IPS-15b (cell line): ENCODE measurements around the gene KL.

Experiments used
- H3K27me3 ChIP-seq: one replicate; pipeline ENCODE4 v1.6.1; 2013; ENCODE audit warnings: low read length; ENCODE audit not compliant: control insufficient read depth, insufficient read depth
- H3K36me3 ChIP-seq: one replicate; pipeline ENCODE4 v1.6.1; 2013; ENCODE audit warnings: low read length; ENCODE audit not compliant: control insufficient read depth, insufficient read depth
- H3K4me1 ChIP-seq: one replicate; pipeline ENCODE4 v1.6.1; 2013; ENCODE audit warnings: mild to moderate bottlenecking, low read length; ENCODE audit not compliant: control insufficient read depth, insufficient read depth
- H3K4me3 ChIP-seq: one replicate; pipeline ENCODE4 v1.5.1; 2013; ENCODE audit warnings: low read depth, low read length
- H3K9ac ChIP-seq: one replicate; pipeline ENCODE4 v1.6.1; 2013; ENCODE audit warnings: low read depth, mild to moderate bottlenecking, low read length
- H3K9me3 ChIP-seq: one replicate; pipeline ENCODE4 v1.6.1; 2013; ENCODE audit warnings: mild to moderate bottlenecking, low read length; ENCODE audit not compliant: control insufficient read depth, insufficient read depth

KL gene

DNA sequence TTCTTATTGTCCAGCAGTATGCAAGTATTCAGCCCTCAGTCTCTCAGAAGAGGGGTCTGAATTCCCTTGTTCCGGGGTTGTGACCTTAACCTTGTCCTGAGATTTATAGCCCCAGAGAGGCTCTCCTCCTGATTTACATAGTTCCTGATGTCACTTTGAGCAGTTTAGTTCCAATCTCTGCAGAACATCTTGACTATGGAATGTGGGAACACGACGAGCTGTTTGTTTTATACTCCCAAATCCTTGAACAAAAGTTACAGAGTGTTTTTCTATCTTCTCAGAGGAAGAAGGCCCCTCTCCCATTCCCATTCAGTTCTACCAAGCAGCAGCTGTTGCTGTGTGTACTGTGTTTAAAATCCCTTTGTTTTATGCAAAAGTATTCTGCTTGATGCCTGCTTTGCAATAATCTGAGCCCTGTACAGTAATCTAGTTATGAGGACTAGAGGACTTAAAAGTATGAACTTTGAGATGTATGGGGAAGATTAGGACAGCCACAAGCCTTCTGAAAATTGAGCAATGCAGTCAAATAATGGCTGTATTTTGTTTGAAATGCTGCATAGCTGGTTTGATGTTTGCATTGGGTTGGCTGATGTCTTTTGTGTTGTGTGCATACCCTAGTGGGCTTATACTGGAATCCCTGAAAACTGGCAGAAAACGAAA is 74.7 kb downstream of the KL start:
- Histone ChIP-seq H3K9ac (no peak overlapping the region), H3K9me3 (no peaks in the 10 kb centered on the region), H3K27me3 (no peaks in the 10 kb centered on the region), H3K4me3 (no peak overlapping the region), H3K4me1 (peaks cover 9% of the 10 kb centered on the region), H3K36me3 (no peaks in the 10 kb centered on the region)

DNA sequence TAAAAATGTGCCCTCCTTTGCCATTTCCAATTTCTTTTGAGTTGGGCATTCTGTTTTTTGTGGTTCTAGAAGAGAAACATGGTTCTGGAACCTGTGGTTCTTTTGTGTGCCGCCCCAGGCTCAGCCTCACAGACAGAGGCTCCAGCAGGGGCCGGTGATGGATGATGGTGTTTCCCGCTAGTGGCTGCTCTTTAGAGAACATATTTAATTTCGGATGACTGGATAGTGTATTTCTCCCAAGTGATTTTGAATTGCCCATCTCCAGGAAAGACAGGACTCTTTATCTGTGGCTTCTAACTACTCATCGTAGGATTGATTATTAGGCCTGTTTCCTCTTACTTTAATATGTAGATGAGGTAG is 75.2 kb downstream of the KL start:
- Histone ChIP-seq H3K4me1 (peaks cover 9% of the 10 kb centered on the region), H3K36me3 (no peaks in the 10 kb centered on the region), H3K9me3 (no peaks in the 10 kb centered on the region), H3K27me3 (no peaks in the 10 kb centered on the region), H3K9ac (no peak overlapping the region), H3K4me3 (no peak overlapping the region)

DNA sequence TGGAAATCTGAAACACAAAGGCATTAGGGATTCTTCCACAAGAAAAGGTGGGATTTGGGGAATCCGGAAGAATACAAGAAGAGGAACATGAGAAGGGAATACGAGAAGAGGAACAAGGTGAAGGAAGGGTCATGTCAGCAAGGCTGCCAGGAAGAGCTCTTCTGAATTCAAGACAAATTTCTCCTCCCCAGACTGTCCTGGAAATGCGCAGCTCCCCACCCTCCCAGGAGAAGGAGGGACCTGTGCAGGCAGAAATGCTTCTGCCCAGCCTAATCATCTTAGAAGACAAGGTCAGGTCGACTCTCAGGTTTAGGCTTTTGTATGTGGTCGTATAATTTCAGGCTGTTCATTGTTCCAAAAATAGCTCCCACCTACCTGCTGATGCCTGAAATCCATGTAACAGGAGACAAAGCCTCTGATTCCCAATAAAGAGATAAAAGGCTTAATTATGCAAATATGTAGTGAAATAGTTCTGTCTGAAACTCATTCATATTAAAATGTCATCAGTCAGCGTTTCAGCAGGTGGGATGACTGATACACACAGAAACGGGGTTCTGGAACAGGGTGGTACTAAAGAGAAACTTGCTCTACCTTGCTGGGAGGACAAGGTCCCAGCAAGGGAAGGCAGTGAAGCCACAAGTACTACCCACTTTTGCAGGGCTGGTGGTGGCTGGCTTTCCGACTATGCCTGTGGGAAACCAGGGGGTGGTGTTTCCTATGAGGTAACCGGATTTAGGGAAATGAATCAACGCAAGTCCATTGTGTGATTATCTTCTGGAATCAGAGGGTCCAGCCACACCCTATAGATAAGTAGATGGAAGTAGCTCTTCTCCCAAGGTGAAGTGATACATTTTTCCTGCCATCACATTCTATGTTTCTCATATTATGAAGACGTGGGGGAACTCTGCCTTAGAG is 76.1 kb downstream of the KL start:
- H3K4me1 ChIP-seq = peaks cover 9% of the 10 kb centered on the region
- no peak overlapping the region for H3K4me3 ChIP-seq
- no peaks in the 10 kb centered on the region for H3K9me3 ChIP-seq
- no peaks in the 10 kb centered on the region for H3K36me3 ChIP-seq
- H3K9ac ChIP-seq = no peak overlapping the region
- no peaks in the 10 kb centered on the region for H3K27me3 ChIP-seq

DNA sequence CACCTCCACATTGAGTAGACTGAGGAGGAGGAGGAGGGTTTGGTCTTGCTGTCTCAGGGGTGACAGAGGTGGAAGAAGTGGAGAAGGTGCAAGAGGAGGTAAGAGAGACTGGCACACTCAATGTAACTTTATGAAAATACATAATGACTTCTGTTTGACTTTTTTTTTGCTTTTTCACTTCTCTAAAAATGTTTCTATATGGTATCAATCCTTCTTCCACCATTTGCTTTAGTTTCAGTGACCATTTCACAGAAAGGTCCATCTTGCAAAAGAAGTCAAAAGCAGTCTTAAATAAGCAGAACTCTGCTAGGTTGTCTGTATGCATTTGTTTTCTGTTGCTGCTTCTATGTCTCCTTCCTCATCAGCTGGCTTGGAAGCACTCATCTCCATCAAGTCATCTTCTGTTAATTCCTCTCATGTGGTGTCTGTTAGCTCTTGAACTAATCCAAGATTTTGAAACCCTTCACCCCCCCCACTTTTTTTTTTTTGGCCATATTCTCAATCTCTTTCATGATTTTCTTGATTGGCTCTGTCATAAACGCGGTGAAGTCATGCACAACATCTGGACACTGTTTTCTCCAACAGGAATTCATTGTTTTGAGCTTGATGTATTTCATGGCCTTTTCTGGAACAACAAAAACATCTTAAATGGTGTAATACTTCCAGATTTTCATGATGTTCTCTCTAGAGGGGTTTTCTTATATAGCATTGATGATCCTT is 80.8 kb downstream of the KL start:
- H3K9ac ChIP-seq = no peak overlapping the region
- no peaks in the 10 kb centered on the region for H3K27me3 ChIP-seq
- no peak overlapping the region for H3K4me3 ChIP-seq
- H3K9me3 ChIP-seq = no peaks in the 10 kb centered on the region
- no peaks in the 10 kb centered on the region for H3K36me3 ChIP-seq
- H3K4me1 ChIP-seq = peaks cover 7% of the 10 kb centered on the region

DNA sequence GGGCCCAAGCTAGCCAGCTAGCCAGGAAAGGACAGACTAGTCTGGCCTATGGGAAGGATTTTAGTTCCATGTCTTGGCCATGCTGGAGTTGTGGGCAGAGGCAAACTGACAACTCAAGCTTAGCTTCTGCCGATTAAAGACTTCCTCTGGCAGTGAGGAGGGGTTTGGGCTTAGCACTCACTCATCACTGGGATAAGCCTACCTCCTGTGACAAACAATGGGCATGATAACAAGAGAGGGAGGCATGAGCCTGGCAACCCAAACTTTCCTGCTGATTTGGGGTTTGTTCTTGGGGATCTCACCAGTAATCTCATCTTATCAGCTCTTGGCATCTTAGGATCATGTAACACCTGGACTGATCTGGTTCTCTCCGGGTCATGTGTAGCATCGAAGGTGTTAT is 83.6 kb downstream of the KL start:
- Histone ChIP-seq H3K9me3 (no peaks in the 10 kb centered on the region), H3K9ac (no peak overlapping the region), H3K36me3 (no peaks in the 10 kb centered on the region), H3K4me1 (no peaks in the 10 kb centered on the region), H3K4me3 (no peak overlapping the region), H3K27me3 (no peaks in the 10 kb centered on the region)

DNA sequence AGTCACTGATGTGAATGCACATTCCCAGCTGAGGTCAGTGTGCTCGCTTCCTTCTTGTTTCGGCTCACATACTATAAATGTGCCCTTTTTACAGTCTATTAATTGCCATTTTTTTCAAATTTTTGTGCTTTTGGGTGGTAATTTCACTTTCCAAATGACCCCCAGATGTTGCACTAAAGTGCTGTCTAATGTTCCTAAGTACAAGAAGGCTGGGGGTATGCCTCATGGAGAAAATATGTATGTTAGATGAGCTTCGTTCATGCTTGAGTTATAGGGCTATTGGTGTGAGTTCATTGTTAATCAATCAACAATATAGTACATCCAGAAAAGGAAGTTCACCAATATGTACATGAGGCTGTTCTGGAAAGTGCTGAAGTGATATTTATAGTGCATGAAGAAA is 84.7 kb downstream of the KL start:
- Histone ChIP-seq H3K36me3 (no peaks in the 10 kb centered on the region), H3K9me3 (no peaks in the 10 kb centered on the region), H3K9ac (no peak overlapping the region), H3K4me1 (no peaks in the 10 kb centered on the region), H3K4me3 (no peak overlapping the region), H3K27me3 (no peaks in the 10 kb centered on the region)

DNA sequence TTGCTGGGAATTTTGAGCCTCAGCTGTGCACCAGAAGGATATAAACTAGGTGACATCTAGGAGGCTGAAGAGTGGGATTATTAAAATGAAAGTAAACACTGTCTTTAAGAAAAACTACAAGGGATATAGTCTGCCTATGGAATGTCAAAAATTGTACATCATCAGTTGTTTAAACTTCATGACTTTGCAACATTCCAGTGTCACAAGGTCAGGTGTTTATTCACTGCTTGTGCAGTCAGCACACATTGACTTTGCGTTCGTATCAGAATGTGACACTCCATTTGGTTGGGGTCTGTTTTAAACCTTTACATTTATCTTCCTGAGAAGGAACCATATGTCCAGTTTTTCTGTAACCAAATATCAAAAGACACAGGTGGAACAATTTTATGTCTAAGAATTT is 85.6 kb downstream of the KL start:
- Histone ChIP-seq H3K9ac (no peak overlapping the region), H3K9me3 (no peaks in the 10 kb centered on the region), H3K36me3 (no peaks in the 10 kb centered on the region), H3K4me1 (no peaks in the 10 kb centered on the region), H3K27me3 (no peaks in the 10 kb centered on the region), H3K4me3 (no peak overlapping the region)

DNA sequence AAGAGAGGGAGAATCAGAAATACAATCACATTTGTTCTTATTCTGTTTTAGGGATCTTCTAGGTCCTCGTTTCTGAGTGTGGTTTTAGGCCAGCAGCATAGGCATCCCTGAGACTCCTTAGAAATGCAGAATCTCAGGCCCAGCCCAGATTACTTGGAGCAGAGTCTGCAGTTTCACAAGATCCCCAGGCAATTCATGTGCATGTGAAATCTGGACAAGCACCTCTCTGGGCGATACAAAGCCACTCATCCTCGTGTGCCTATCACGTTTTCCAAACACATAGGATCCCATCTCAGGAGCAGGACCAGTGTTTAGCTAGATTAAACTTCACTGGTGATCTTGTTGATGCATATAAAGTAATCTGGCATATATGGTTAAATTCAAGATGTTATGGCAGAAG is 87.2 kb downstream of the KL start:
- no peaks in the 10 kb centered on the region for H3K27me3 ChIP-seq
- no peak overlapping the region for H3K4me3 ChIP-seq
- no peaks in the 10 kb centered on the region for H3K9me3 ChIP-seq
- H3K9ac ChIP-seq = no peak overlapping the region
- H3K36me3 ChIP-seq = no peaks in the 10 kb centered on the region
- no peaks in the 10 kb centered on the region for H3K4me1 ChIP-seq

DNA sequence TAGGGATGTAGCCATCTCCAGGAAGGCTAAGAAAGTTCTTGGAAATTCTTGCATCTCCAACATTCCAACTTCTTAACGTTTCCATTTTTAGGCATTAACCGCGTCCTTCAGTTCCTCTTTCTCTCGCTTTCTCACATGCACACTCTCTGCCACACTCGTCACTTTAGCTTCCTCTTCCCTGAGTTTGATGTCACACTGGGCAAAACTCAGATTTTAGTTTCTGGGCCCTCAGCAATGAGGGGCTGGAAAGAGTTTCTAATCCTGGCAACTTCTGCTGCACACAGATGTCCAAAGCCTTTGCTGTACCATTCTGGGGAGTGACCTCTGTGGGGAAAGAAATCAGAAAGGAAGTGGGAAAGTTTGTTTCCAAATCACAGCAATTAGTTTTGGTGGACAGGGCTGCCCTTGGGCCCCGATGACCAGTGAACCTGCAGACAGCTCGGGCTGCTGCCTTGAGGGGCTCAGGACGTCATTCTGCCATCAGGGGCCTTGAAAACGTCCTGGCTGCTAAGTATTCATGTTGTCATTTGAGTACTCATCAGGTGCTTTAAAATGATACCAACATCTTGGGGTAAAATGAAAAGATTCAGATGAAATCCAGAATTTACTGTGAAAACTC is 89.3 kb downstream of the KL start:
- Histone ChIP-seq H3K4me1 (no peaks in the 10 kb centered on the region), H3K27me3 (no peaks in the 10 kb centered on the region), H3K9me3 (no peaks in the 10 kb centered on the region), H3K36me3 (no peaks in the 10 kb centered on the region), H3K9ac (no peak overlapping the region), H3K4me3 (no peak overlapping the region)

DNA sequence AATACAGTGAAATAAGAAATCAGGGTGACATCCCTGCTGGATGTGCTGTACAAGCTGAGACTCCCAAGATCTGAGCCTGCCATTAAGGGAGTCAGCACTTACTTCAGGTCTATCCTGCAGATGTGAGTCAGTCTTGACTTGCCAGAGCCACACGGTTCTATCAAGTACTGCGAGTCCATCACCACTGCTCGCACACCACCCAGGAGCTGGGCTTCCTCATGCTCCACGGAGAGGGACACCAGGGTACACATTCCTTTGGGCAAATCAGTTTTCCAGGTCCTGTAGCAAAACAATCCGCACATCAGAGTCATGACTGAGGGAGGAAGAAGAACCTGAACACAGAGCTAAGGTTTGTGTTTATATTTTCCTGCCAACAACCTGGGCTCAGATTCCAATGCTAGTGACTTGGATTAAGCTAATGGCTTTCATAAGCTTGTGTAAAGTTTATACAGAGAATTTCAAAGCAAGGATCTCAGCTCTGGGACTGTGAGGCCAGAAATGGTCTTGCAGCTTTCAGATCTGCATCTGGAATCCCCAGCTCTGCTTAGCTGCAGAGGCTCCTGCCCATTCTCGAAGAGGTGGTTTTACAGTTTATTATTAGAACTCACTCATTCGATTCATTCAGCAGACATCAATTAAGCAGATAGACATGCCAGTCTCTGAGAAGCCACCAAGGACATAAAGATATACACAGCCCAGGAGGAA is 90.6 kb downstream of the KL start:
- Histone ChIP-seq H3K9ac (no peak overlapping the region), H3K9me3 (no peaks in the 10 kb centered on the region), H3K27me3 (no peaks in the 10 kb centered on the region), H3K36me3 (no peaks in the 10 kb centered on the region), H3K4me1 (no peaks in the 10 kb centered on the region), H3K4me3 (no peak overlapping the region)

DNA sequence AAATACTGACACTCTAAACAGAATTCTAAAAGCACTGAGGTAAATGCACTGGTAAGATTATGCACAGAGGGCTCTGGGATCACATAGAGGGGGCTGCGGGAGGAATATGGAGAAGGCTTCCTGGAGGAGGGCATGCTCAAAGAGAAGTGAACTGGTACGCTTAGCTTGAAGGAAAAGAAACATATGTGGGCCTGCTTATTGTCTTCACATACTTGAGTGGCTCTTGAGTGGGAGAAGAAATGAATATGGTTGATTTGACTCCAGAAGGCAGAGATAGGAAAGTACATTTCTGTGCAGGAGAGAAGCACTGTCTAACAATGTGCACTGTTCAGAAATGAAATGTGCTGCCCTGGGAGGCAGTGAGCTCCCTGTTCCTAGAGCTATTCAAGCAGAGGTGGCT is 91.1 kb downstream of the KL start:
- H3K9ac ChIP-seq = no peak overlapping the region
- H3K4me1 ChIP-seq = no peaks in the 10 kb centered on the region
- H3K36me3 ChIP-seq = no peaks in the 10 kb centered on the region
- no peak overlapping the region for H3K4me3 ChIP-seq
- no peaks in the 10 kb centered on the region for H3K9me3 ChIP-seq
- no peaks in the 10 kb centered on the region for H3K27me3 ChIP-seq
